Suprapubic skin (tissue), 4 donors: Measurements from ENCODE around the gene TRAPPC3. TPM values are rescaled to one million over a fixed set of nuclear protein-coding genes. Genes with fewer than 3 reads are reported as not detected.

Experiments used
- DNase-seq, 2 donors: peaks; one replicate each; pipeline ENCODE4 v3.0.0-alpha.2; 2019; ENCODE audit warnings: low spot score in 2 of 2
- H3K27ac ChIP-seq: fragments of 200-600 bp; sonication (generic); one replicate; pipeline ENCODE4 v1.5.1; 2019
- H3K27me3 ChIP-seq: fragments of 200-600 bp; sonication (generic); one replicate; pipeline ENCODE4 v1.5.1; 2019
- H3K36me3 ChIP-seq: fragments of 200-600 bp; sonication (generic); one replicate; pipeline ENCODE4 v1.5.1; 2019
- H3K4me1 ChIP-seq: fragments of 200-600 bp; sonication (generic); one replicate; pipeline ENCODE4 v1.5.1; 2019
- H3K4me3 ChIP-seq: fragments of 200-600 bp; sonication (generic); one replicate; pipeline ENCODE4 v1.5.1; 2019; ENCODE audit warnings: mild to moderate bottlenecking
- H3K9me3 ChIP-seq: fragments of 200-600 bp; sonication (generic); one replicate; pipeline ENCODE4 v1.5.1; 2019
- CTCF ChIP-seq, 2 donors: fragments of 200-600 bp in 1 of 2; fragments of 450-650 bp in 1 of 2; sonication (generic) in 1 of 2; IDR thresholded peaks; one replicate each; pipeline ENCODE4 v1.5.1; 2016 to 2019; ENCODE audit warnings: antibody characterized with exemption in 2 of 2, mild to moderate bottlenecking in 1 of 2, moderate library complexity in 1 of 2
- EP300 ChIP-seq: sonication (generic); formaldehyde crosslinking; IDR thresholded peaks from one replicate; pipeline ENCODE4 v1.6.1; 2017; ENCODE audit warnings: antibody characterized with exemption
- POLR2A ChIP-seq, 2 donors: fragments of 450-650 bp; IDR thresholded peaks; one replicate each; pipeline ENCODE4 v1.6.1; 2017; ENCODE audit warnings: antibody characterized with exemption in 2 of 2, mild to moderate bottlenecking in 2 of 2, moderate library complexity in 2 of 2
- POLR2AphosphoS5 ChIP-seq, 3 donors: sonication (generic); formaldehyde crosslinking; IDR thresholded peaks; one replicate each; pipeline ENCODE4 v1.6.1; 2017; ENCODE audit warnings: antibody characterized with exemption in 3 of 3
- WGBS: methylation state at CpG from one replicate; pipeline ENCODE4 v1.1.5; 2018; 5-methylcytosine and 5-hydroxymethylcytosine counted together
- total RNA-seq, 4 donors: library from RNA; depleted of rRNA; stranded (reverse); fragments of >200 nt; gene quantifications; one replicate each; pipeline ENCODE4 v1.1.0, GENCODE V29; 2016

Gene TRAPPC3
- total RNA-seq, 4 donors from 2014 or later: 68.7 to 111 (median 97.5) TPM

GRCh38 chr1:36093929-36094328, 55.4 kb downstream of the TRAPPC3 start:
- peak; percentile 67 to 78 for DNase-seq
- WGBS: 50% methylated on average over 2 of the region's 3 CpGs
- H3K27me3 ChIP-seq: no peaks in the 10 kb centered on the region
- no peak overlapping the region for H3K4me3 ChIP-seq
- H3K9me3 ChIP-seq: no peaks in the 10 kb centered on the region
- peaks cover 38% of the 10 kb centered on the region for H3K4me1 ChIP-seq
- H3K36me3 ChIP-seq: peaks cover 32% of the 10 kb centered on the region
- TF ChIP-seq CTCF (IDR thresholded peaks at IDR 0.05) (no peak), POLR2AphosphoS5 (IDR thresholded peaks at IDR 0.05) (no peak), POLR2A (IDR thresholded peaks at IDR 0.05) (no peak), EP300 (no peak)
- peak overlapping the region; percentile 17 for H3K27ac ChIP-seq

GRCh38 chr1:36093226-36093625, 56.1 kb downstream of the TRAPPC3 start:
- WGBS: 75% methylated on average over 7 of the region's 7 CpGs
- H3K4me1 ChIP-seq: peaks cover 42% of the 10 kb centered on the region
- no peak overlapping the region for H3K4me3 ChIP-seq
- H3K27ac ChIP-seq: peak overlapping the region; percentile 17
- no peaks in the 10 kb centered on the region for H3K27me3 ChIP-seq
- DNase-seq: peak in 1 of 2 donors; percentile 50
- TF ChIP-seq CTCF (IDR thresholded peaks at IDR 0.05): no peak
- H3K9me3 ChIP-seq: no peaks in the 10 kb centered on the region
- H3K36me3 ChIP-seq: peaks cover 32% of the 10 kb centered on the region

GRCh38 chr1:36092798-36093185, 56.5 kb downstream of the TRAPPC3 start:
- no peaks in the 10 kb centered on the region for H3K9me3 ChIP-seq
- peaks cover 32% of the 10 kb centered on the region for H3K36me3 ChIP-seq
- WGBS: 84% methylated on average over 9 of the region's 9 CpGs
- H3K27me3 ChIP-seq: no peaks in the 10 kb centered on the region
- TF ChIP-seq POLR2AphosphoS5 (IDR thresholded peaks at IDR 0.05): no peak
- TF ChIP-seq EP300: no peak
- no peak for TF ChIP-seq CTCF (IDR thresholded peaks at IDR 0.05)
- no peak overlapping the region for H3K4me3 ChIP-seq
- peaks cover 45% of the 10 kb centered on the region for H3K4me1 ChIP-seq
- peak in 1 of 2 donors; percentile 39 for DNase-seq
- H3K27ac ChIP-seq: no peak overlapping the region

GRCh38 chr1:36092166-36092797, 57.0 kb downstream of the TRAPPC3 start:
- no peak overlapping the region for H3K27ac ChIP-seq
- H3K36me3 ChIP-seq: peaks cover 32% of the 10 kb centered on the region
- WGBS: 95% methylated on average over 14 of the region's 17 CpGs
- DNase-seq: peak in 1 of 2 donors; percentile 48
- peaks cover 45% of the 10 kb centered on the region for H3K4me1 ChIP-seq
- H3K9me3 ChIP-seq: no peaks in the 10 kb centered on the region
- H3K4me3 ChIP-seq: no peak overlapping the region
- TF ChIP-seq EP300: no peak
- no peaks in the 10 kb centered on the region for H3K27me3 ChIP-seq

- 88% methylated on average over 13 of the region's 13 CpGs for WGBS
- DNase-seq: peak in 1 of 2 donors; percentile 50
- Histone ChIP-seq H3K4me1 (peaks cover 45% of the 10 kb centered on the region), H3K9me3 (no peaks in the 10 kb centered on the region), H3K4me3 (no peak overlapping the region), H3K36me3 (peaks cover 32% of the 10 kb centered on the region), H3K27me3 (no peaks in the 10 kb centered on the region), H3K27ac (no peak overlapping the region)
- TF ChIP-seq CTCF (IDR thresholded peaks at IDR 0.05) (no peak), POLR2A (IDR thresholded peaks at IDR 0.05) (no peak), POLR2AphosphoS5 (IDR thresholded peaks at IDR 0.05) (no peak), EP300 (no peak)
Observed at GRCh38 chr1:36091698-36092097, 57.6 kb downstream of the TRAPPC3 start.

GRCh38 chr1:36091141-36091540, 58.1 kb downstream of the TRAPPC3 start:
- 92% methylated on average over 4 of the region's 4 CpGs for WGBS
- H3K4me3 ChIP-seq: no peak overlapping the region
- H3K4me1 ChIP-seq: peaks cover 45% of the 10 kb centered on the region
- H3K27me3 ChIP-seq: no peaks in the 10 kb centered on the region
- no peak for TF ChIP-seq POLR2A (IDR thresholded peaks at IDR 0.05)
- no peak for TF ChIP-seq CTCF (IDR thresholded peaks at IDR 0.05)
- no peak for TF ChIP-seq POLR2AphosphoS5 (IDR thresholded peaks at IDR 0.05)
- no peak for TF ChIP-seq EP300
- peak in 1 of 2 donors; percentile 48 for DNase-seq
- H3K27ac ChIP-seq: no peak overlapping the region
- no peaks in the 10 kb centered on the region for H3K9me3 ChIP-seq
- peaks cover 31% of the 10 kb centered on the region for H3K36me3 ChIP-seq
